A549 (cell line): ENCODE results near the gene FNTB. TPM values are rescaled to one million over a fixed set of nuclear protein-coding genes. Genes with fewer than 3 reads are reported as not detected.

Experiments
- ATAC-seq, 2 experiments: fragments of 200-7000 bp in 1 of 2; fragments of >200 bp in 1 of 2; cut with Nextera tagmentation in 1 of 2; cut with Tn5 transposase in 1 of 2; 3 replicates each; pipeline versions ENCODE4 v1.8.0 to v1.9.1; 2018 to 2020; ENCODE audit warnings: mild to moderate bottlenecking in 1 of 2, moderate library complexity in 1 of 2
- CTCF ChIA-PET: fragments of 300-600 bp; sonication (Branson Sonifier 250); formaldehyde crosslinking; extraction: SDS; loops from one replicate; lab custom pipeline; 2021; ENCODE audit warnings: antibody characterized with exemption, inconsistent platforms; lab: Yijun Ruan, JAX
- POLR2A ChIA-PET: fragments of 350-600 bp; formaldehyde crosslinking; extraction: SDS; loops from one replicate; lab custom pipeline; 2021; ENCODE audit warnings: antibody characterized with exemption, inconsistent platforms; lab: Yijun Ruan, JAX
- DNase-seq, 2 experiments: peaks; one replicate each; pipeline versions ENCODE4 v3.0.0 to v3.0.0-alpha.2; 2011 to 2016; ENCODE audit warnings: low read depth in 1 of 2, low spot score in 1 of 2
- FAIRE-seq: peaks from 2 replicates; lab custom pipeline; 2011; peaks lifted over from hg19 to GRCh38; lab: Jason Lieb, UNC
- H3K27ac ChIP-seq, 2 experiments: fragments of >200 bp; sonication (Bioruptor Twin); formaldehyde crosslinking; 3 replicates each; pipeline ENCODE4 v1.5.1; 2016 to 2017
- H3K4me1 ChIP-seq: fragments of >200 bp; sonication (Bioruptor Twin); formaldehyde crosslinking; 3 replicates; pipeline ENCODE4 v1.6.1; 2016
- H3K4me2 ChIP-seq: fragments of >200 bp; sonication (Bioruptor Twin); formaldehyde crosslinking; 3 replicates; pipeline ENCODE4 v1.6.1; 2016
- H3K4me3 ChIP-seq: fragments of >200 bp; sonication (Bioruptor Twin); formaldehyde crosslinking; 3 replicates; pipeline ENCODE4 v1.5.1; 2016
- H3K9me3 ChIP-seq: fragments of >200 bp; sonication (Bioruptor Twin); formaldehyde crosslinking; 3 replicates; pipeline ENCODE4 v1.6.1; 2016
- CBX8 ChIP-seq: fragments of 200-600 bp; sonication (generic); IDR thresholded peaks from 2 replicates; pipeline ENCODE4 v1.6.1; 2016
- CEBPB ChIP-seq, 2 experiments: fragments of >200 bp in 1 of 2; sonication (Bioruptor Twin) in 1 of 2; formaldehyde crosslinking in 1 of 2; IDR thresholded peaks; 2 replicates each; pipeline ENCODE4 v1.6.1; 2012 to 2016
- EHMT2 ChIP-seq: fragments of 200-600 bp; sonication (generic); IDR thresholded peaks from 2 replicates; pipeline ENCODE4 v1.6.1; 2016; ENCODE audit warnings: antibody characterized with exemption, low read depth, mild to moderate bottlenecking, moderate library complexity
- ELK1 ChIP-seq: fragments of 150-350 bp; IDR thresholded peaks from 2 replicates; pipeline ENCODE4 v1.6.1; 2014; ENCODE audit warnings: low read depth, mild to moderate bottlenecking, low read length
- EP300 ChIP-seq, 2 experiments: fragments of >200 bp; sonication (Bioruptor Twin); formaldehyde crosslinking; IDR thresholded peaks; 2 replicates in 1 of 2; 3 replicates in 1 of 2; pipeline ENCODE4 v1.6.1; 2016 to 2017
- ESRRA ChIP-seq: fragments of 150-350 bp; IDR thresholded peaks from 2 replicates; pipeline ENCODE4 v1.6.1; 2014; ENCODE audit warnings: mild to moderate bottlenecking, low read length, borderline replicate concordance
- FOSB ChIP-seq: fragments of 250-450 bp; sonication (Bioruptor Pico); IDR thresholded peaks from 2 replicates; pipeline ENCODE4 v1.5.0; 2020; ENCODE audit warnings: mild to moderate bottlenecking, moderate library complexity
- HDAC2 ChIP-seq: fragments of 200-600 bp; sonication (generic); IDR thresholded peaks from 2 replicates; pipeline ENCODE4 v1.6.1; 2016
- HEYL ChIP-seq: fragments of 250-450 bp; sonication (Bioruptor Pico); IDR thresholded peaks from 2 replicates; pipeline ENCODE4 v1.8.0; 2021; ENCODE audit warnings: mild to moderate bottlenecking, moderate library complexity
- JUN ChIP-seq, 2 experiments: fragments of >200 bp; sonication (Bioruptor Twin); formaldehyde crosslinking; IDR thresholded peaks; 2 replicates in 1 of 2; 3 replicates in 1 of 2; pipeline ENCODE4 v1.6.1; 2016 to 2017
- JUNB ChIP-seq: fragments of >200 bp; sonication (Bioruptor Twin); formaldehyde crosslinking; IDR thresholded peaks from 2 replicates; pipeline ENCODE4 v1.6.1; 2016
- KDM1A ChIP-seq: fragments of 200-600 bp; sonication (generic); IDR thresholded peaks from 2 replicates; pipeline ENCODE4 v1.6.1; 2016; ENCODE audit warnings: low read depth, mild to moderate bottlenecking
- MAX ChIP-seq: IDR thresholded peaks from 2 replicates; pipeline ENCODE4 v1.6.1; 2012
- MAZ ChIP-seq: fragments of 150-350 bp; IDR thresholded peaks from 2 replicates; pipeline ENCODE4 v1.6.1; 2014; ENCODE audit warnings: antibody characterized with exemption, low read depth, low read length, borderline replicate concordance
- NR3C1 ChIP-seq: fragments of >200 bp; sonication (Bioruptor Twin); formaldehyde crosslinking; IDR thresholded peaks from 3 replicates; pipeline ENCODE4 v1.6.1; 2017
- PBX3 ChIP-seq: IDR thresholded peaks from 2 replicates; pipeline ENCODE4 v1.6.1; 2012
- PHF8 ChIP-seq: fragments of 200-600 bp; sonication (generic); IDR thresholded peaks from 2 replicates; pipeline ENCODE4 v1.6.1; 2016; ENCODE audit warnings: low read depth, mild to moderate bottlenecking, antibody characterized with exemption, moderate library complexity, borderline replicate concordance
- RCOR1 ChIP-seq: fragments of 150-350 bp; IDR thresholded peaks from 2 replicates; pipeline ENCODE4 v1.6.1; 2014; ENCODE audit warnings: antibody characterized with exemption, low read length, low read depth
- SMC3 ChIP-seq: fragments of >200 bp; sonication (Bioruptor Twin); formaldehyde crosslinking; IDR thresholded peaks from 3 replicates; pipeline ENCODE4 v1.6.1; 2018; ENCODE audit warnings: inconsistent platforms
- TFCP2L1 ChIP-seq: fragments of 250-450 bp; sonication (Bioruptor Pico); IDR thresholded peaks from 2 replicates; pipeline ENCODE4 v1.5.0; 2021; ENCODE audit warnings: mild to moderate bottlenecking
- TP53 ChIP-seq: fragments of 250-450 bp; sonication (Bioruptor Pico); IDR thresholded peaks from 2 replicates; pipeline ENCODE4 v1.5.0; 2021; ENCODE audit warnings: mild to moderate bottlenecking, moderate library complexity
- ZNF302 ChIP-seq: fragments of 250-450 bp; sonication (Bioruptor Pico); IDR thresholded peaks from 2 replicates; pipeline ENCODE4 v1.9.0; 2021; ENCODE audit warnings: inconsistent platforms, mild to moderate bottlenecking, moderate library complexity
- ZSCAN20 ChIP-seq: fragments of 250-450 bp; sonication (Bioruptor Pico); IDR thresholded peaks from 2 replicates; pipeline ENCODE4 v1.8.0; 2022; ENCODE audit warnings: mild to moderate bottlenecking, moderate library complexity
- WGBS: methylation state at CpG from one replicate; pipeline ENCODE4 v1.1.6; 2017; ENCODE audit errors: missing lambda C conversion rate; 5-methylcytosine and 5-hydroxymethylcytosine counted together
- polyA plus RNA-seq, 4 experiments: library from polyadenylated mRNA; depleted of rRNA in 3 of 4; stranded (reverse); fragments of >200 nt; fragmentation: RNase III in 1 of 4; extraction: RNeasy Plus Mini Kit Qiagen cat#74134 plus additional on column Dnase treatment in 1 of 4; gene quantifications; 2 replicates in 3 of 4; 3 replicates in 1 of 4; pipeline ENCODE4 v1.2.3, GENCODE V29; 2011 to 2017

FNTB gene
- polyA plus RNA-seq, 2 of the 4 experiments (the other 2 are of a cell fraction) = 28.5 to 41.9 TPM

GRCh38 chr14:64944861-64945260 is 41.8 kb upstream of the FNTB start (continued):
- no peak for TF ChIP-seq ELK1
- TF ChIP-seq CBX8 = no peak
- TF ChIP-seq ZSCAN20 (CRISPR knock-in tag) = no peak
- no peak for TF ChIP-seq TFCP2L1 (CRISPR knock-in tag)
- TF ChIP-seq EHMT2 = no peak

- ATAC-seq = no peak
- H3K4me2 ChIP-seq = no peak overlapping the region
- no peak for DNase-seq
- WGBS = 92% methylated on average over 12 of the region's 12 CpGs
- FAIRE-seq = no peak
- H3K9me3 ChIP-seq = no peaks in the 10 kb centered on the region
- no peak overlapping the region for H3K27ac ChIP-seq
- ChIA-PET CTCF (interaction anchor here (1.0 to 2.3 kb wide), 2 partner anchors 9 to 16 kb away, joined by 3 to 5 read pairs; no protein-coding TSS in a partner anchor), POLR2A (no interaction called here)
- no peak overlapping the region for H3K4me3 ChIP-seq
- TF ChIP-seq NR3C1 = no peak
- no peak for TF ChIP-seq ZNF302 (CRISPR knock-in tag)
- no peak for TF ChIP-seq MAX
- no peak for TF ChIP-seq EP300 (IDR thresholded peaks at IDR 0.05)
- TF ChIP-seq SMC3 = no peak
- no peak for TF ChIP-seq MAZ
- TF ChIP-seq PBX3 = no peak
- no peak for TF ChIP-seq TFCP2L1 (CRISPR knock-in tag)
- no peak for TF ChIP-seq JUN (IDR thresholded peaks at IDR 0.05)
- TF ChIP-seq CEBPB (IDR thresholded peaks at IDR 0.05) = no peak
- no peak for TF ChIP-seq PHF8
- no peak for TF ChIP-seq ESRRA
- no peak for TF ChIP-seq HDAC2
- TF ChIP-seq KDM1A = no peak
- TF ChIP-seq JUNB = no peak
- peaks cover 37% of the 10 kb centered on the region for H3K4me1 ChIP-seq
Observed at GRCh38 chr14:64945431-64946178, 41.1 kb upstream of the FNTB start.

GRCh38 chr14:64946310-64947045 is 40.2 kb upstream of the FNTB start:
- DNase-seq = no peak

More at GRCh38 chr14:64946310-64947045, 40.2 kb upstream of the FNTB start:
- no peaks in the 10 kb centered on the region for H3K9me3 ChIP-seq
- FAIRE-seq (no peak), ATAC-seq (no peak)
- WGBS = 96% methylated on average over 6 of the region's 6 CpGs
- TF ChIP-seq MAZ = no peak
- no peak for TF ChIP-seq CBX8
- TF ChIP-seq ZNF302 (CRISPR knock-in tag) = no peak
- no peak for TF ChIP-seq JUN (IDR thresholded peaks at IDR 0.05)
- no peak for TF ChIP-seq HEYL
- TF ChIP-seq TP53 (CRISPR knock-in tag) = no peak
- no peak for TF ChIP-seq KDM1A
- TF ChIP-seq TFCP2L1 (CRISPR knock-in tag) = no peak
- TF ChIP-seq ZSCAN20 (CRISPR knock-in tag) = no peak
- TF ChIP-seq RCOR1 = no peak
- no peak for TF ChIP-seq FOSB (CRISPR knock-in tag)
- H3K4me1 ChIP-seq = peaks cover 28% of the 10 kb centered on the region
- H3K27ac ChIP-seq = no peak overlapping the region
- ChIA-PET CTCF (interaction anchor here (1.0 to 2.3 kb wide), 2 partner anchors 10 to 15 kb away, joined by 3 to 5 read pairs; no protein-coding TSS in a partner anchor), POLR2A (no interaction called here)
- no peak overlapping the region for H3K4me2 ChIP-seq
- no peak overlapping the region for H3K4me3 ChIP-seq
